ENCODE data around the gene SEC31B. TPM values are rescaled to one million over a fixed set of nuclear protein-coding genes. Genes with fewer than 3 reads are reported as not detected.

Gene SEC31B
- total and polyA plus RNA-seq, 9 of the 15 experiments (the other 6 are each of a cell fraction or from before 2014, with no cell fraction given) = 0.91 to 7.0 (median 2.4) TPM

DNA sequence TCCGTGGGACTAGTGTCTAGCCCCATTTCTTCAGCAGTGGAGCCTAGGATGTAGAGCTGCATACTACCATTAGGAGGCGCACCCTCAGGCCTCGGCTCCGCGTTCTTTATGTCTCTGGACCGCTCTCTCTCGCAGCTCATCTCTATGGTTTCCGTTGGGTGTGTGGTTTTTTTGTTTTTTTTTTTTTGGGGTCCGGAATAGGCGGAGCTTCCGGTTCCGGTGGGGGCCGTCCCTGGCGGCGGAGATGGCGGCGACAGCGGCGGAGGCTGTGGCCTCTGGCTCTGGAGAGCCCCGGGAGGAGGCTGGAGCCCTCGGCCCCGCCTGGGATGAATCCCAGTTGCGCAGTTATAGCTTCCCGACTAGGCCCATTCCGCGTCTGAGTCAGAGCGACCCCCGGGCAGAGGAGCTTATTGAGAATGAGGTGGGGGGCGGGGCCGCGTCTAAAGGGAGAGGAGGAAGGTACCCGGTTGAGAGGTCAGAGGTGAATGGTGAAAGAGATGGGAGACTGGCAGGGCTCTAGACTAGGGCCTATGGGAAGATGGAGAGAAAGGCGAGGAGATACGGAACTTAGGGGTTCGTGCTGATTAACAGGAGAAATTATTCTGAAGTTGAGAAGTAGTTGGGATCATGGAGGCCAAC is 16.2 kb upstream of the SEC31B start, which contains the start of gene HIF1AN (continued):
- TF ChIP-seq, protein P1, sequence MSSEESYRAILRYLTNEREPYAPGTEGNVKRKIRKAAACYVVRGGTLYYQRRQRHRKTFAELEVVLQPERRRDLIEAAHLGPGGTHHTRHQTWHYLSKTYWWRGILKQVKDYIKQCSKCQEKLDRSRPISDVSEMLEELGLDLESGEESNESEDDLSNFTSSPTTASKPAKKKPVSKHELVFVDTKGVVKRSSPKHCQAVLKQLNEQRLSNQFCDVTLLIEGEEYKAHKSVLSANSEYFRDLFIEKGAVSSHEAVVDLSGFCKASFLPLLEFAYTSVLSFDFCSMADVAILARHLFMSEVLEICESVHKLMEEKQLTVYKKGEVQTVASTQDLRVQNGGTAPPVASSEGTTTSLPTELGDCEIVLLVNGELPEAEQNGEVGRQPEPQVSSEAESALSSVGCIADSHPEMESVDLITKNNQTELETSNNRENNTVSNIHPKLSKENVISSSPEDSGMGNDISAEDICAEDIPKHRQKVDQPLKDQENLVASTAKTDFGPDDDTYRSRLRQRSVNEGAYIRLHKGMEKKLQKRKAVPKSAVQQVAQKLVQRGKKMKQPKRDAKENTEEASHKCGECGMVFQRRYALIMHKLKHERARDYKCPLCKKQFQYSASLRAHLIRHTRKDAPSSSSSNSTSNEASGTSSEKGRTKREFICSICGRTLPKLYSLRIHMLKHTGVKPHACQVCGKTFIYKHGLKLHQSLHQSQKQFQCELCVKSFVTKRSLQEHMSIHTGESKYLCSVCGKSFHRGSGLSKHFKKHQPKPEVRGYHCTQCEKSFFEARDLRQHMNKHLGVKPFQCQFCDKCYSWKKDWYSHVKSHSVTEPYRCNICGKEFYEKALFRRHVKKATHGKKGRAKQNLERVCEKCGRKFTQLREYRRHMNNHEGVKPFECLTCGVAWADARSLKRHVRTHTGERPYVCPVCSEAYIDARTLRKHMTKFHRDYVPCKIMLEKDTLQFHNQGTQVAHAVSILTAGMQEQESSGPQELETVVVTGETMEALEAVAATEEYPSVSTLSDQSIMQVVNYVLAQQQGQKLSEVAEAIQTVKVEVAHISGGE (CRISPR knock-in tag; IDR thresholded peaks at IDR 0.05) = peak in 1 of 3 experiments; percentile 36; a peak in 1 of 6 replicates
- peak; percentile 84 for TF ChIP-seq KDM5B (IDR thresholded peaks at IDR 0.05; ENCODE audit: insufficient replicate concordance, low read depth, low read length)
- TF ChIP-seq NEUROD1 (IDR thresholded peaks at IDR 0.05; ENCODE audit: borderline replicate concordance, low read depth, low read length, partially characterized antibody) = peak; percentile 49
- peak; percentile 84 for TF ChIP-seq ETV1 (tag; conservative IDR thresholded peaks at IDR 0.05; ENCODE audit: low read depth)
- TF ChIP-seq SUPT5H (IDR thresholded peaks at IDR 0.05) = peak; percentile 92
- no peak for TF ChIP-seq HOMEZ (CRISPR knock-in tag; IDR thresholded peaks at IDR 0.05)
- TF ChIP-seq, protein P2, sequence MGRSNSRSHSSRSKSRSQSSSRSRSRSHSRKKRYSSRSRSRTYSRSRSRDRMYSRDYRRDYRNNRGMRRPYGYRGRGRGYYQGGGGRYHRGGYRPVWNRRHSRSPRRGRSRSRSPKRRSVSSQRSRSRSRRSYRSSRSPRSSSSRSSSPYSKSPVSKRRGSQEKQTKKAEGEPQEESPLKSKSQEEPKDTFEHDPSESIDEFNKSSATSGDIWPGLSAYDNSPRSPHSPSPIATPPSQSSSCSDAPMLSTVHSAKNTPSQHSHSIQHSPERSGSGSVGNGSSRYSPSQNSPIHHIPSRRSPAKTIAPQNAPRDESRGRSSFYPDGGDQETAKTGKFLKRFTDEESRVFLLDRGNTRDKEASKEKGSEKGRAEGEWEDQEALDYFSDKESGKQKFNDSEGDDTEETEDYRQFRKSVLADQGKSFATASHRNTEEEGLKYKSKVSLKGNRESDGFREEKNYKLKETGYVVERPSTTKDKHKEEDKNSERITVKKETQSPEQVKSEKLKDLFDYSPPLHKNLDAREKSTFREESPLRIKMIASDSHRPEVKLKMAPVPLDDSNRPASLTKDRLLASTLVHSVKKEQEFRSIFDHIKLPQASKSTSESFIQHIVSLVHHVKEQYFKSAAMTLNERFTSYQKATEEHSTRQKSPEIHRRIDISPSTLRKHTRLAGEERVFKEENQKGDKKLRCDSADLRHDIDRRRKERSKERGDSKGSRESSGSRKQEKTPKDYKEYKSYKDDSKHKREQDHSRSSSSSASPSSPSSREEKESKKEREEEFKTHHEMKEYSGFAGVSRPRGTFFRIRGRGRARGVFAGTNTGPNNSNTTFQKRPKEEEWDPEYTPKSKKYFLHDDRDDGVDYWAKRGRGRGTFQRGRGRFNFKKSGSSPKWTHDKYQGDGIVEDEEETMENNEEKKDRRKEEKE (IDR thresholded peaks at IDR 0.05; ENCODE audit: borderline replicate concordance in 1 of 2, control insufficient read depth in 1 of 2, low read depth in 2 of 2, low read length in 1 of 2) = 0 out of 4 replicates have a peak, but pooled peaks of 1 of the 2 experiments have one; percentile 52
- peak; percentile 28; the same call in 1 of the 2 replicates for TF ChIP-seq POLR2H (tag; IDR thresholded peaks at IDR 0.05; ENCODE audit: low read depth)
- no peak for TF ChIP-seq ZNF324 (CRISPR knock-in tag; IDR thresholded peaks at IDR 0.05)
- TF ChIP-seq, protein P3, sequence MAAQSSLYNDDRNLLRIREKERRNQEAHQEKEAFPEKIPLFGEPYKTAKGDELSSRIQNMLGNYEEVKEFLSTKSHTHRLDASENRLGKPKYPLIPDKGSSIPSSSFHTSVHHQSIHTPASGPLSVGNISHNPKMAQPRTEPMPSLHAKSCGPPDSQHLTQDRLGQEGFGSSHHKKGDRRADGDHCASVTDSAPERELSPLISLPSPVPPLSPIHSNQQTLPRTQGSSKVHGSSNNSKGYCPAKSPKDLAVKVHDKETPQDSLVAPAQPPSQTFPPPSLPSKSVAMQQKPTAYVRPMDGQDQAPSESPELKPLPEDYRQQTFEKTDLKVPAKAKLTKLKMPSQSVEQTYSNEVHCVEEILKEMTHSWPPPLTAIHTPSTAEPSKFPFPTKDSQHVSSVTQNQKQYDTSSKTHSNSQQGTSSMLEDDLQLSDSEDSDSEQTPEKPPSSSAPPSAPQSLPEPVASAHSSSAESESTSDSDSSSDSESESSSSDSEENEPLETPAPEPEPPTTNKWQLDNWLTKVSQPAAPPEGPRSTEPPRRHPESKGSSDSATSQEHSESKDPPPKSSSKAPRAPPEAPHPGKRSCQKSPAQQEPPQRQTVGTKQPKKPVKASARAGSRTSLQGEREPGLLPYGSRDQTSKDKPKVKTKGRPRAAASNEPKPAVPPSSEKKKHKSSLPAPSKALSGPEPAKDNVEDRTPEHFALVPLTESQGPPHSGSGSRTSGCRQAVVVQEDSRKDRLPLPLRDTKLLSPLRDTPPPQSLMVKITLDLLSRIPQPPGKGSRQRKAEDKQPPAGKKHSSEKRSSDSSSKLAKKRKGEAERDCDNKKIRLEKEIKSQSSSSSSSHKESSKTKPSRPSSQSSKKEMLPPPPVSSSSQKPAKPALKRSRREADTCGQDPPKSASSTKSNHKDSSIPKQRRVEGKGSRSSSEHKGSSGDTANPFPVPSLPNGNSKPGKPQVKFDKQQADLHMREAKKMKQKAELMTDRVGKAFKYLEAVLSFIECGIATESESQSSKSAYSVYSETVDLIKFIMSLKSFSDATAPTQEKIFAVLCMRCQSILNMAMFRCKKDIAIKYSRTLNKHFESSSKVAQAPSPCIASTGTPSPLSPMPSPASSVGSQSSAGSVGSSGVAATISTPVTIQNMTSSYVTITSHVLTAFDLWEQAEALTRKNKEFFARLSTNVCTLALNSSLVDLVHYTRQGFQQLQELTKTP (IDR thresholded peaks at IDR 0.05; ENCODE audit: low read depth in 1 of 2, partially characterized antibody in 2 of 2) = peak in 1 of 2 experiments; percentile 33
- no peak for TF ChIP-seq ZNF436 (CRISPR knock-in tag; IDR thresholded peaks at IDR 0.05)
- peak; percentile 25; the same call in 1 of the 2 replicates for TF ChIP-seq RFX1 (IDR thresholded peaks at IDR 0.05)
- TF ChIP-seq NBN (IDR thresholded peaks at IDR 0.05; ENCODE audit: low read depth) = peak; percentile 79
